WERI-Rb-1 (cell line): Measurements from ENCODE around the gene MRPS11.
"Not testable (repeated sequence)": the region's sequence is repeated elsewhere in the genome, so short reads cannot be mapped to it uniquely, and the experiment has no call there.

Experiments used
- DNase-seq: peaks from one replicate; pipeline ENCODE4 v3.0.0-alpha.2; 2020
- H3K27ac ChIP-seq: fragments of 250-450 bp; sonication (Bioruptor Pico); 2 replicates; pipeline ENCODE4 v1.5.1; 2020; ENCODE audit warnings: mild to moderate bottlenecking, moderate library complexity
- H3K27me3 ChIP-seq: fragments of 250-450 bp; sonication (Bioruptor Pico); 2 replicates; pipeline ENCODE4 v1.5.1; 2021; ENCODE audit warnings: mild to moderate bottlenecking, low read depth, moderate library complexity; ENCODE audit not compliant: insufficient read depth, severe bottlenecking
- H3K36me3 ChIP-seq: fragments of 250-450 bp; sonication (Bioruptor Pico); 2 replicates; pipeline ENCODE4 v1.5.1; 2020; ENCODE audit warnings: mild to moderate bottlenecking, moderate library complexity
- H3K4me3 ChIP-seq: 2 replicates; pipeline ENCODE4 v1.5.1; 2011; ENCODE audit warnings: low read depth, mild to moderate bottlenecking, control low read depth, low read length
- H3K9me3 ChIP-seq: fragments of 250-450 bp; sonication (Bioruptor Pico); 2 replicates; pipeline ENCODE4 v1.5.1; 2021; ENCODE audit warnings: mild to moderate bottlenecking, moderate library complexity; ENCODE audit not compliant: severe bottlenecking
- CTCF ChIP-seq: IDR thresholded peaks from 2 replicates; pipeline ENCODE4 v1.5.1; 2011; ENCODE audit warnings: low read depth, mild to moderate bottlenecking, control low read depth, inconsistent platforms, low read length

MRPS11 gene

GRCh38 chr15:88463870-88464532, 3.5 kb upstream of the MRPS11 start:
- no peak overlapping the region for H3K27ac ChIP-seq
- peaks cover 66% of the 10 kb centered on the region for H3K36me3 ChIP-seq
- no peaks in the 10 kb centered on the region for H3K9me3 ChIP-seq
- DNase-seq = no peak
- no peak overlapping the region for H3K4me3 ChIP-seq
- no peak for TF ChIP-seq CTCF
- no peaks in the 10 kb centered on the region for H3K27me3 ChIP-seq

- Histone ChIP-seq H3K9me3 (no peaks in the 10 kb centered on the region), H3K27me3 (no peaks in the 10 kb centered on the region), H3K36me3 (peaks cover 57% of the 10 kb centered on the region), H3K4me3 (no peak overlapping the region), H3K27ac (no peak overlapping the region)
- no peak for DNase-seq
- TF ChIP-seq CTCF = no peak
These were observed 1.8 kb upstream of the MRPS11 start for GRCh38 chr15:88465633-88466224.

- Histone ChIP-seq H3K27me3 (no peaks in the 10 kb centered on the region), H3K9me3 (no peaks in the 10 kb centered on the region), H3K27ac (peak overlapping the region; percentile 100), H3K4me3 (peak overlapping the region; percentile 64), H3K36me3 (peaks cover 45% of the 10 kb centered on the region)
- DNase-seq = no peak
- TF ChIP-seq CTCF = peak; percentile 48; the same call in 1 of the 2 replicates
These were observed 524 bp downstream of the MRPS11 start for GRCh38 chr15:88467935-88468528.

GRCh38 chr15:88468721-88469120, 1.2 kb downstream of the MRPS11 start:
- H3K27me3 ChIP-seq, H3K4me3 ChIP-seq, H3K9me3 ChIP-seq, H3K27ac ChIP-seq, DNase-seq: not testable (repeated sequence)
- peaks cover 45% of the 10 kb centered on the region for H3K36me3 ChIP-seq

GRCh38 chr15:88469321-88469720, 1.8 kb downstream of the MRPS11 start:
- Histone ChIP-seq H3K27ac (no peak overlapping the region), H3K9me3 (no peaks in the 10 kb centered on the region), H3K36me3 (peaks cover 42% of the 10 kb centered on the region), H3K27me3 (no peaks in the 10 kb centered on the region), H3K4me3 (no peak overlapping the region)
- TF ChIP-seq CTCF = no peak
- no peak for DNase-seq

GRCh38 chr15:88470625-88471372, 3.3 kb downstream of the MRPS11 start:
- Histone ChIP-seq H3K27ac (no peak overlapping the region), H3K27me3 (no peaks in the 10 kb centered on the region), H3K4me3 (no peak overlapping the region), H3K36me3 (peaks cover 42% of the 10 kb centered on the region), H3K9me3 (no peaks in the 10 kb centered on the region)
- DNase-seq = no peak
- no peak; the same call in 1 of the 2 replicates for TF ChIP-seq CTCF
